GM19395 (cell line): ENCODE data around the gene SLC29A1.
A peak's percentile ranks its signal among the peaks of the same experiment; 100 is the strongest.
"Not testable (repeated sequence)": the region's sequence is repeated elsewhere in the genome, so short reads cannot be mapped to it uniquely, and the experiment has no call there.

Experiments
- ATAC-seq: cut with Tn5 transposase; IDR thresholded peaks from one replicate; pipeline ENCODE4 v1.9.1; 2021; ENCODE audit warnings: mild to moderate bottlenecking, moderate library complexity; ENCODE audit not compliant: unreplicated experiment

Gene SLC29A1

DNA sequence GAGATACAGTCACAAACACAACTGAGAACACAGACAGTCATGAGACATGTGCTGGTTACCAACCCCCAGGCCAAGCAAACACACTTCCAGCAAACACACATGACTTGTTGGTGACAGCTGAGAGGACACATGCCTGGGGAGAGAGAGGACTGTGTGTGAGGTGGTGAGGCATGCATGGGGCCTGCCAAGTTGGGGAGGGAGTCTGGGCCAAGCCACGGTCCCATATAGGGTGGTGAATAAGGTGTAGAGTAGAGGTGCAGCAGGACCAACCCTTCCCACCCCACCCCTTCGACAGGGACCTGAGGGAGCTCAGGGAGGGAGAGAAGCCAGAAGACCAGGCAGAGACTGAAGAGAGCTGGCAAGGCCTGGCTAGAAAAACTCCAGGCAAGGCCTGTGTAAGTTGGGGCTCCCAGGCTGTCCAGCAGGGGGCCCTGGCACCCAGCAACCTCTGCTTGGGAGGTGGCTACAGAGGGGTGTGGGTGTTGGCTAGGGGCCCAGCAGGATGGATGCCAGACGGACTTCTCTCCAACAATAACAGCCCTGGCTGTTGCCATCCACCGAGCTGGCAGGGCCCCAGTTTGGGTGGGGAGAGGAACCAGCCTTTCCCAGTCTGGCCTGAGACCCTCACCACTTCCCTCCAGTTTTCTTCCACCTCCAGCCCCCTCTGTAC is 2.0 kb upstream of the SLC29A1 start:
- ATAC-seq, result peak; percentile 41

DNA sequence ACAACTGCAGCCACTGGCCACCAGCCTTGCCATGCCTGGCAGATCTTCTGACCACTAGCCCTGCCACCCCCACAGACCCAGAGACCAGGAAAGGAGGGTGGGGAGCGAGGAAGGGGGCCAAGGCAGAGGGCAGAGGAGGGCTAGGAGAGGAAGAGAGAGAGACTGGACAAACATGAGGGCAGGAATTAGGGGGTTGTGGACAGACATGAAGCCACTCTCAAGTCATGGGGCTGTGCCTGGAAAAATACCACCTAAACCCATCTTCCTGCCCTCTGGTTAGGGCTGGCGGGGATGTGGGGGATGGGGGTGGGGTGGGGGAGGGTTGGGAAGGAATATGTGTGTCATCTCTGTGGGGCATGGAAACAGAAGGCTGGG is 1.4 kb upstream of the SLC29A1 start:
- ATAC-seq, result no peak

DNA sequence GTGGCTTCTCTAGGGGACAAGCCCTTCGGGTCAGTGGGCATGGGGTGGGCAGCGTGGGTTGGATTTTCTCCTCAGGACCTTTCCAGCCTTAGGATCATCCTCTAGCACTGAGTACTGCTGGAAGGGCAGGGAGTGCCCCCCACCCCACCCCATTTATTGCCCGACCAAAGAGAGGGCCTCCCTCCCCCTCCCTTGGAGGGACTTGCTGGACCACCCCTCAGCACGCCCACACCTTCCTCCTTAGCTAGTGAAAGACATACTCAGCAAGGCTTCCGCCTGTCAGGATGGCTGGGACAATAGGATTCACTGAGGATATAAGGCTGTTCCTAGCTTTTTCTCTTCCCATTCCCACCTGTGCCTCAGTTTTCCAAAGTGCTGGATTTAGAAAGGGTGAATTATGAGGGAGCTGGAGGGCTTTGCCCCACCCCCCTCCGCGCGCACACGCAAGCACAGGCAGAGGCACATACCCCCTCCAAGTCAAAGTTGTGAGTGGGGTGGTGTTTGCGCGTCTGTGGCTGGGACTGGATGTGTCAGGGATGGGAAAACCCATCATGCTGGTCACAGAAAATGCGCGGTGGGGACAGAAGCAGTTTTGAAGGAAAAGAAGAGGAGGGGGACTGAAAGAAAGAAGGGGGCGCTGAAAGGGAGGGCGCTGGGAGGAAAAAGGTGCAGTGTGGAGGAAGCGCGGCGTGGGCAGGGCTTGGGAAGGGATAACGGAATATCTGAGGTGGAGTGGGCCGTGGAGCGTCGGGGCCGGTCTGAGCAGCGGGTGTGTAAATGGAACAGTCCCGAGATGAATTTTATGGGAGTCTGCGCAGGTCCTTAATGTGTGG is 693 bp upstream of the SLC29A1 start:
- ATAC-seq, result peak; percentile 3

DNA sequence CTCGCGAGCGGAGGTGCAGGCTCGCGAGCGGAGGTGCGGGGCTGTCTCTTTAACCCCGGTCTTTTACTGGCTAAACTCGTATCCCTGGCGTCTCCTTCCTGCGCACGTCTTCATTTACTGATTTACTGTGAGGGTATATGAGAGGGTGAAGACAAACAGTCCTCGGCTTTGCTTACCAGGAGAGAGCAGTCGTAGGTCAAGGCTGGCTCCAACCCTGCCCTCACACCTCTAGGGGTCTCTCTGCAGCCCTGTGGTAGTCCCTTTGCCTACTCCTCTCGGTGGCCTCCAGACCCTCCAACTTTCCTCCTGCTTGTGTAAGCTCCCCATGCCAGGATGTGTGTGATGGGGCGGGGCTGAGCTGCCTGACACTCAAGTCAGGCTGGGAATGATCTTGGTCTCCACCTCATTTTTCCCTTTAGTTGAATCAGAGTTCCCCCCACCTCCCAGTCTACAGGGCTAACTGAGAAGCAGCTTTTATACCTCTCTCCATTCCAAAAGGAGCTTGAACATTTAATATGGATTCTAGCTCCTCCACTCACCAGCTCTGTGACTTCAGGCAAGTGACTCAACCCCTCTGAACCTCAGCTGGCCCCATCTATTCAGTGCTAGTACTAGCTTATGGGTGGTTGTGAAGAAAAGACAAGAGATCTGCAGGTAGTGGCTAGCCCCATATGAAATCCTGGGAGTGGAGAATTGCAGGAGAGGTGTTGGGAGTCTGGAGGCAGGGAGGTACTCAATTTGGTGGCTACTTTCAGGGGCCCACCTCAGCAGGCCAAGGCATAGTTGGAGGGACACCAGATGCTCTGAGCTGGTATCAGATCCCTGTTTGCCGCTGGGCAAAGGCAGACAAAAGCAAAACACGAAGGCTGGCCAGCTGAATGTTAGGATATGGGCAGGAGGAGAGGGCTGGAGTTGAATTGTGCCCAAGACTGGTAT is 902 bp downstream of the SLC29A1 start:
- no peak for ATAC-seq

DNA sequence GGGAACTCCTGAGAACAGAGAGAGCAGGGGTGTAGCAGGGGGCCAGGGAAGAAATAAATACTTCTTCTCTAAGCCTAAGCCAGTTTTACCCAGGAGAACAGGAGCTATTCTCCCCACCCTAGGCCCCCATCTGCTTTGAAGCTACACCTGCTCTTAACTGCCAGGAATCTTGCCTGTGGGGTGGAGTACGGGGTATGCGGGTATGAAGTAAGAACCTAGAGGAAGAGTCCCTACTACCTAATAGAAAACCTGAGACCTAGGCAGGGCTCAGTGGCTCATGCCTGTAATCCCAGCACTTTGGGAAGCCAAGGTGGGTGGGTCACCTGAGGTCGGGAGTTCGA is 1.5 kb downstream of the SLC29A1 start:
- no peak for ATAC-seq

DNA sequence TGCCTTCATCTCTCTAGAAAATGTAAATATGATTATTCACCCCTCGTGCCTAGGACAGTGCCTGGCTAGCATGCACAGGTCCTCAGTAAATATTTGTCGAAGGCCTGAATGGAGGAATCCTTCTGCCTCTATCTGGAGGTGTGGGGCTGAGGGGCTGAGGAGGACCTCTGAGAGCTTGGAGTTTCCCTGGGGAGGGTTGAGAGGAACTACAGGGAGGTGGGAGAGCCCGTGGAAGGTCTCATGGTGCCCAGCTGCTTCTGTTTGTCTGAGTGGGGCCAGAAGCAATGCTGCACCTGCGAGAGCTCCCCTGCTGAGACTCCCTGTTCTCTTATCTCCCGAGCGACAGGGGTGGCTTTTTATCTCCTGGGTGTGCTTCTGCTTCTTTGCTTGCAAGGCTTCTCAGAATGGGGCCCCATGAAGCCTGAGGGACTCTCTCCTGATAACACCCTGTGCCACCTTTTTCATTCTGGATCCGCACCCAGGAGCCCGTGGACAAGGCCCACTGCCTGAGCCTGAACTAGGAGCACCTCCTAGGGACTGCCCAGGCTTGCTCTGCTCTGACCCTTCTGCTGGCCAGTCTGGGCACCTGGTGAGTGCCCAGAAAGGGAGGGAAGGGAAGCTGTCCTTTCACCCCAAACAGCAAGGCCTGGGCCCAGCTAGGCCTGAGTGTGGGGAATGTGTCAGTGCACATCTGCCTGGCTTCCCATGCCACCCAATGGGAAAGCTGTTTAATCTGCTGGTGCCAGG is 2.4 kb downstream of the SLC29A1 start:
- ATAC-seq, result no peak

DNA sequence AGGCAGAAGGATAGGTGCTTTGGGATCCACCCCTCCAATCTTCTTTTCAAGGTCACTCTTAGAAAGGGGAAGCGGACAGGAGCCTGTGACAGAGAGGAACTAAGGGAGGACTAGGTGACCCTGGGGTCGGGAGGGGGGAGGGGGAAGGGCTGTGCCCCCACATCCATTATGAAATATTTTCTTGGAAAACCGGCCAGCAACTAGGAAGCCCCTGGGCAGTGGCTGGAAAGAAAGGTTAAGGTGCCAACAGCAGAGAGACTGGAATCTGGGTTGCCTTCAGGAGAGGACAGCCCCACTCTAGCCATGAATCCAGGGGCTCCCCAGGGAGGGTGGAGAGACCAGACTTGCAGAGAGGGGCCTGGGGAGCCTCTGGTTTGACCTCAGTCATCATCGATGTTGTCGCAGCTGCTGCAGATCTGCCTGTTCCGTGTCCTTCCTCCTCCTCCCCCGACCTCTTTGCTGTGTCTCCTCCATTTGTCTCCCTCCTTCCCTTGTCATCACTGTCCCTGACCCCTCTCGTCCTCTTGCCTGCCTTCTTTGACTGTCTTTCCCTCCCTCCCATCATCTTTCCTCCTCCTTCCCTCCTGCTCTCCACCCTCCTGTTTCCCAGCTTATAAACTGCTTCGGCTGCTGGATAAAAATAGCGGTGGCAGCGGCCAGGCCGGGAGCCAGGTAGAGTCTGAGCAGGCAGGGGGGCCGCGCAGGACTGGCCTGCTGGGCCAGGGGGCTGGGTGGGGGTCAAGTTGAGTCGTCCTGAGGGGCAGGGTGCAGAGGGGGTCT is 3.2 kb downstream of the SLC29A1 start:
- ATAC-seq, result no peak

DNA sequence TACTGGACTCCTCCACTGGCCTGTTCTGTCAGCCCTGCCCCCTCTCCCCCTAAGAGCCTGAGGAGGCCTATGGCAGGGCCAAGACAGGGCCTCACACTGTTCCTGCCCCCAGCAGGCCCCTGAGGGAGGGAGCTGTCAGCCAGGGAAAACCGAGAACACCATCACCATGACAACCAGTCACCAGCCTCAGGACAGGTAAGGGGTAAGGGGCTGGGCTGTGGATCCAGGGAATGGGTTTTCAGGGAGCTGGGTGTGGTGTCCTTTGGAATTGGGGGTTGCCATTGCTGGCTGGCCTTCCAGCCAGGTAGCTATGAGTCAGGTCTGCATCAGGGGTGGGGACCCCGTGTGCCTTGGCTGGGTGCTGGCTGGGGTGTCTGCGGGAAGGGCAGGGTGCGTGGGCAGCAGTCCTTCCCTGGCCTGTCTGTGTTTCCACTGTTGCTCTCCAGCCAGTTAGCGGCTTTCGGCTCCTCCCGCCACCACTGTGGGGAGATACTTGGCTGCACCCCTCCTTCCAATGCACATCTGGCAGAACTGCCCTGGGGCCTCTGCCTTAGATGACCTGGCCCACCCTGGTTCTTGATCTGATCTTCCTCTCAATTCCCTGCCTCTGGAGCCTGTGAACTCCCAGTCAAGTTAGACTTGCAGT is 3.9 kb downstream of the SLC29A1 start:
- no peak for ATAC-seq

DNA sequence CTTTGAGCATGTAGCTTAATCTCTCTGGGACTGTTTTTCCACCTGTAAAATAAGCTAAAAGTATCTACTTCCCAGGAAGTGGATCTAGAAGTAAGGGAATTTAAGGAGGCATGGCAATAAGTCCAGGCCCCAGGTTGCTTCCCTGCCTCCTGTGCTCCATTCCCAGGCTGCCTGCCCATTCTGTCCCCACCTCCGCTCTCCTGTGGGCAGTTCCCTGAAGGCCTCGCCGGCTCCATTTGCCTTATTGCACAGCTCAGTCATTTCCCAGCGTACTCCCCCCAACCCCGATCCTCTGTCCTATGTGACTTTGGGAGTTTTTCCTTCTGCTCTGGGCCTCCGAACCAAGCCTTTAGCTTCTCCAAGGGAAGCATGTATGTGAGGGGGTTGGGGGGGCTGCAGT is 4.6 kb downstream of the SLC29A1 start:
- no peak for ATAC-seq

DNA sequence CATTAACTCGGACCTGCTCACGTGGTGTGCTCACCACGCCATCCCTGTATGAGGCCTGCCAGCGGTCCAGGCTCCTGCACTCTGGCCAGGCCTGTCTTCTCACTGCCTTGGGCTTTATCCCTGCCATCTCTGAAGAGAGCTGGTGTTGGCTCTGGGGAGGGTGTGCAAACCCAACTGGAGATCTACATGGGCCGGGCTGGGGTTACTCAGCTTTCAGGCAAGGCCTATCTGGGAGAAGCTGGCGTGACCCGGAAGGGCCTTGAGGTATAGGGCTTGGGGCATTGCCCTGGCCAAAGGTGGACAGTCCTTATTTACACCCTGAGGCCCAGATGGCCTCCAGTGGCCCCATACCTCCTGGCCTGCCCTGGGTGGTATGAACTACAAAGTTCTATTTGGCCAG is 5.0 kb downstream of the SLC29A1 start:
- ATAC-seq, result no peak

DNA sequence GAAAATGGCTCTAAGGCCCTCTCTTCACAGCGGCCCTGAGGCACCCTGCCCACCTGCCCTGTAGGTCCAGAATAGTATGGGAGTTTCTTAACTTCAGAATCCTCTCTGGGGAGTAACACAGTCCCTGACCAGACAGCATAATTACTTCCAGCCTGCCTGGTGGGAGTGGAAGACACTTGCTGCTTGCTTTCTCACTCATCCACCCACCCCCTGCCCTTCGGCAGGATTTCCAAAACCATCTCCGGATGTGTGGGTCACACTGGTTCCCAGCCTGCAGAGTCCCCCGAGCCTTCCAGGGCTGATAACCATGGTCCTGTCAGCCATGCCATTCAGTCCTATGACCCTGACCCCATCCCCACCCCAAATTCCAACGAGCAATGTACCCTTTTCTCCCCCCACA is 5.4 kb downstream of the SLC29A1 start:
- ATAC-seq, result no peak

DNA sequence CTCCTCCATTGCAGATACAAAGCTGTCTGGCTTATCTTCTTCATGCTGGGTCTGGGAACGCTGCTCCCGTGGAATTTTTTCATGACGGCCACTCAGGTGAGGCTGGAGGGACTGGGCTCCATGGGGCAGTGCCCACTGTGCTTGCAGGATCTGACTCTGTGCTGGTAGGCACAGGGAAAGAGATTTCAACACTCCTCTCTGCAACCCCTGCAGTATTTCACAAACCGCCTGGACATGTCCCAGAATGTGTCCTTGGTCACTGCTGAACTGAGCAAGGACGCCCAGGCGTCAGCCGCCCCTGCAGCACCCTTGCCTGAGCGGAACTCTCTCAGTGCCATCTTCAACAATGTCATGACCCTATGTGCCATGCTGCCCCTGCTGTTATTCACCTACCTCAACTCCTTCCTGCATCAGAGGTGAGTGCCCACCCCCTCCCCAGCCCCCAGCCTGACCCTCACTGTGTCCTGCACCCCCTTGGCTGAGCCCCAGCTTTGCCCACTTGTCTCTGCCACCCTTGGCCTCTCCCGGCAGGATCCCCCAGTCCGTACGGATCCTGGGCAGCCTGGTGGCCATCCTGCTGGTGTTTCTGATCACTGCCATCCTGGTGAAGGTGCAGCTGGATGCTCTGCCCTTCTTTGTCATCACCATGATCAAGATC is 6.1 kb downstream of the SLC29A1 start:
- ATAC-seq, result no peak

DNA sequence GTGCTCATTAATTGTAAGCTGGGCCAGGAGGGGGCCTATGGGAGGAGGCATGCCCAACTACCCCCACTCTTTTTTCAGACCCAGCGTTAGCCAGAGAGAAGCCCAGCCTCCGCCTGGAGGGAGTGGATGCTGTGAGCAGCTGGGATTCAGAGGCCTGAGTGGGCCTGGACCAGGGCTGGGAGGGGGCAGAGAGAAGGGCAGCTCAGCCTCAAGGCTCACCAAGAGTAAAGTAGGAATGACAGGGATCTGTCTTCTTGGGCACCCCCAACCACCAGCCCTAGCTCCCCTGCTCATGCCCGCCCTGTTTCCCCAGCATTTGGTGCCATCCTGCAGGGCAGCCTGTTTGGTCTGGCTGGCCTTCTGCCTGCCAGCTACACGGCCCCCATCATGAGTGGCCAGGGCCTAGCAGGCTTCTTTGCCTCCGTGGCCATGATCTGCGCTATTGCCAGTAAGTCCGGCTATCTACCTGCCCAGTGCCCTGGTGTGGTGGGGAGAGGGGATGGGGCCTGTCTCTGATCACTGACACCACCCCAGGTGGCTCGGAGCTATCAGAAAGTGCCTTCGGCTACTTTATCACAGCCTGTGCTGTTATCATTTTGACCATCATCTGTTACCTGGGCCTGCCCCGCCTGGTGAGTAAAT is 6.8 kb downstream of the SLC29A1 start:
- no peak for ATAC-seq

DNA sequence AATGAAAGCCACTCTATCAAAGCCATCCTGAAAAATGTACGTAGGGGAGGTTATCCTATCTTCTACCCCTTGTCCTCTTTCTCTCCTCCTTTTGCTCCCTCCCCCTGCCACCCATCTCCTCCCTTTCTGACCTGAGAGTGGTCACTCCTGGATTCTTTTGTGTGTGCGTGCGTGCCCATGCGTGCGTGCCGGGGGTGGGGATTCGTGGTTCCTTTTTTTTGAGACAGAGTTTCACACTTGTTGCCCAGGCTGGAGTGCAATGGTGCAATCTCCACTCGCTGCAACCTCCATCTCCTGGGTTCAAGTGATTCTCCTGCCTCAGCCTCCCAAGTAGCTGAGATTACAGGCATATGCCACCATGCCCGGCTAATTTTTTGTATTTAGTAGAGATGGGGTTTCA is 8.0 kb downstream of the SLC29A1 start:
- ATAC-seq, result not testable (repeated sequence)

DNA sequence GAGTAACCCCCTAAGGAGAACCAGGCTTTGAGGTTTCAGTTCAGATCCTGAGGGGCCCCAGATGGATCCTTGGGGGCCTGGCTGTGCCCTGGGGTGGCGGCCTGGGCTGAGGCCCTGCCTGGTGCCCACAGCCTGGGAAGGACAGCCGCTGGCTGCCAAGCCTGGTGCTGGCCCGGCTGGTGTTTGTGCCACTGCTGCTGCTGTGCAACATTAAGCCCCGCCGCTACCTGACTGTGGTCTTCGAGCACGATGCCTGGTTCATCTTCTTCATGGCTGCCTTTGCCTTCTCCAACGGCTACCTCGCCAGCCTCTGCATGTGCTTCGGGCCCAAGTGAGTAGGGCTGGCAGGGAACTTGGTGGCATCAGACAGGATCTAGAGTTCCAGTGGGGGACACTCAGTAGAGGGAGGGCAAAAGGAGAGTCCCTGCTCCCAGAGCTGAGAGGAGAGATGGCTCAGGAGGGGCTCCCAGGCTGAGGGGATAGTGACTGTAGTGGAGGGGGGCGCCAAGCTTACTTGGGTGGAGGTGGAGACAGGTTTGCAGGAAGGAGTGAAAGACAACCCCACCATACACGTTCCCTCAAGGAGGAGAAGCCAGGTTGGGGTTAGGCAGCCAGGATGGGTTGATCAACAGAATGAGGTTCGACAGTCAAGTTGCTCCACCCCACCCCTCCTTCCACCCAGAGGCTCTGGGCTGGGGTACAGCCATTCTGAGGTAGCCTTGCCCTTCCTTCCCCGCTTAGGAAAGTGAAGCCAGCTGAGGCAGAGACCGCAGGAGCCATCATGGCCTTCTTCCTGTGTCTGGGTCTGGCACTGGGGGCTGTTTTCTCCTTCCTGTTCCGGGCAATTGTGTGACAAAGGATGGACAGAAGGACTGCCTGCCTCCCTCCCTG is 9.5 kb downstream of the SLC29A1 start:
- ATAC-seq, result no peak

DNA sequence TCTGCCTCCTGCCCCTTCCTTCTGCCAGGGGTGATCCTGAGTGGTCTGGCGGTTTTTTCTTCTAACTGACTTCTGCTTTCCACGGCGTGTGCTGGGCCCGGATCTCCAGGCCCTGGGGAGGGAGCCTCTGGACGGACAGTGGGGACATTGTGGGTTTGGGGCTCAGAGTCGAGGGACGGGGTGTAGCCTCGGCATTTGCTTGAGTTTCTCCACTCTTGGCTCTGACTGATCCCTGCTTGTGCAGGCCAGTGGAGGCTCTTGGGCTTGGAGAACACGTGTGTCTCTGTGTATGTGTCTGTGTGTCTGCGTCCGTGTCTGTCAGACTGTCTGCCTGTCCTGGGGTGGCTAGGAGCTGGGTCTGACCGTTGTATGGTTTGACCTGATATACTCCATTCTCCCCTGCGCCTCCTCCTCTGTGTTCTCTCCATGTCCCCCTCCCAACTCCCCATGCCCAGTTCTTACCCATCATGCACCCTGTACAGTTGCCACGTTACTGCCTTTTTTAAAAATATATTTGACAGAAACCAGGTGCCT is 10.2 kb downstream of the SLC29A1 start:
- no peak for ATAC-seq
